Anterior cingulate cortex (tissue), 58 donors: ENCODE data around the gene CCDC200.
"Not testable (repeated sequence)": the region's sequence is repeated elsewhere in the genome, so short reads cannot be mapped to it uniquely, and the experiment has no call there.

Experiments used
- DNase-seq, 58 donors: peaks; one replicate each; lab custom pipeline; 2025; lab: John Stamatoyannopoulos, UW

Gene CCDC200

GRCh38 chr17:43228020-43228782, at the start of gene CCDC200:
Gene CCDC200, minus strand, starts transcription at chr17:43228623. Its CDS starts 69 bp downstream, at chr17:43228554.
- DNase-seq, result not testable (repeated sequence)

- not testable (repeated sequence) for DNase-seq
Observed at GRCh38 chr17:43272914-43273313, 44.5 kb upstream of the CCDC200 start.

GRCh38 chr17:43272483-43272882, 44.1 kb upstream of the CCDC200 start:
- DNase-seq, result not testable (repeated sequence)

- not testable (repeated sequence) for DNase-seq
Observed at GRCh38 chr17:43270552-43271504, 42.4 kb upstream of the CCDC200 start.

- DNase-seq, result not testable (repeated sequence)
Observed at GRCh38 chr17:43246456-43246855, 18.0 kb upstream of the CCDC200 start.

- DNase-seq, result not testable (repeated sequence)
Observed at GRCh38 chr17:43240596-43241352, 12.4 kb upstream of the CCDC200 start.

- DNase-seq, result not testable (repeated sequence)
Observed at GRCh38 chr17:43239597-43239996, 11.2 kb upstream of the CCDC200 start.

GRCh38 chr17:43233877-43234276, 5.5 kb upstream of the CCDC200 start, which contains the start of gene RNU2-1:
Gene RNU2-1, minus strand, starts transcription at chr17:43233977.
- DNase-seq, result not testable (repeated sequence)

GRCh38 chr17:43233263-43233662, 4.8 kb upstream of the CCDC200 start:
- DNase-seq, result not testable (repeated sequence)

GRCh38 chr17:43232021-43232699, 3.7 kb upstream of the CCDC200 start:
- DNase-seq, result not testable (repeated sequence)

GRCh38 chr17:43231205-43232020, 3.0 kb upstream of the CCDC200 start:
- not testable (repeated sequence) for DNase-seq

GRCh38 chr17:43226393-43226792, 2.0 kb downstream of the CCDC200 start:
- DNase-seq, result no peak

GRCh38 chr17:43224146-43224705, 4.2 kb downstream of the CCDC200 start:
- no peak for DNase-seq

- DNase-seq, result no peak
Observed at GRCh38 chr17:43220511-43221125, 7.8 kb downstream of the CCDC200 start.

GRCh38 chr17:43219746-43220380, 8.6 kb downstream of the CCDC200 start:
- DNase-seq, result no peak

GRCh38 chr17:43219001-43219400, 9.4 kb downstream of the CCDC200 start:
- DNase-seq, result no peak

- DNase-seq, result no peak
Observed at GRCh38 chr17:43217614-43218087, 10.8 kb downstream of the CCDC200 start.
